ENCODE data around the gene SETD3. TPM values are rescaled to one million over a fixed set of nuclear protein-coding genes. Genes with fewer than 3 reads are reported as not detected.

Gene SETD3
- total RNA-seq, 2 donors from 2014 or later, result 34.6 to 39.4 TPM

- H3K27ac ChIP-seq, result no peak overlapping the region
- H3K27me3 ChIP-seq, result no peaks in the 10 kb centered on the region
- no peaks in the 10 kb centered on the region for H3K4me1 ChIP-seq
- DNase-seq (no peak), ATAC-seq (no peak)
- H3K36me3 ChIP-seq (replicated peaks in 1 of 2; ENCODE audit: insufficient read depth in 1 of 2, low read depth in 2 of 2), result peaks cover 0 to 12% of the 10 kb centered on the region in 2 donors
- no peak overlapping the region for H3K4me3 ChIP-seq
- TF ChIP-seq CTCF (IDR thresholded peaks at IDR 0.05) (no peak), POLR2A (IDR thresholded peaks at IDR 0.05) (no peak)
- intact Hi-C loops (cut with DNase I), result no loop called here
- WGBS, 2 donors, result 91 to 93% methylated on average over 3 of the region's 3 CpGs
- no peaks in the 10 kb centered on the region for H3K9me3 ChIP-seq
Observed at GRCh38 chr14:99460793-99461192, 19.9 kb downstream of the SETD3 start.

- DNase-seq, result no peak
- Histone ChIP-seq H3K27me3 (no peaks in the 10 kb centered on the region), H3K4me3 (no peak overlapping the region), H3K27ac (no peak overlapping the region), H3K4me1 (no peaks in the 10 kb centered on the region), H3K9me3 (no peaks in the 10 kb centered on the region), H3K36me3 (replicated peaks in 1 of 2; ENCODE audit: insufficient read depth in 1 of 2, low read depth in 2 of 2) (peaks cover 0 to 9% of the 10 kb centered on the region in 2 donors)
- intact Hi-C loops (cut with DNase I), result no loop called here
- 85 to 86% methylated on average over 5 of the region's 5 CpGs for WGBS, 2 donors
- TF ChIP-seq POLR2A (IDR thresholded peaks at IDR 0.05) (no peak), CTCF (IDR thresholded peaks at IDR 0.05) (no peak)
- no peak for ATAC-seq
Observed at GRCh38 chr14:99459481-99460100, 21.1 kb downstream of the SETD3 start.

GRCh38 chr14:99454246-99454645, 26.4 kb downstream of the SETD3 start:
- no peak overlapping the region for H3K4me3 ChIP-seq
- H3K27ac ChIP-seq, result no peak overlapping the region
- TF ChIP-seq POLR2A (IDR thresholded peaks at IDR 0.05), result no peak
- TF ChIP-seq CTCF (IDR thresholded peaks at IDR 0.05), result no peak
- H3K36me3 ChIP-seq (replicated peaks in 1 of 2; ENCODE audit: insufficient read depth in 1 of 2, low read depth in 2 of 2), result peaks cover 0 to 9% of the 10 kb centered on the region in 2 donors
- 67 to 85% methylated on average over 3 of the region's 3 CpGs for WGBS, 2 donors
- no peaks in the 10 kb centered on the region for H3K4me1 ChIP-seq
- DNase-seq (no peak), ATAC-seq (no peak)
- intact Hi-C loops (cut with DNase I), result no loop called here
- H3K27me3 ChIP-seq, result no peaks in the 10 kb centered on the region
- H3K9me3 ChIP-seq, result no peaks in the 10 kb centered on the region

- H3K4me3 ChIP-seq, result no peak overlapping the region
- no peak for ATAC-seq
- no peaks in the 10 kb centered on the region for H3K9me3 ChIP-seq
- no peak overlapping the region for H3K27ac ChIP-seq
- intact Hi-C loops (cut with DNase I), result no loop called here
- TF ChIP-seq POLR2A (IDR thresholded peaks at IDR 0.05), result no peak
- no peak for TF ChIP-seq CTCF (IDR thresholded peaks at IDR 0.05)
- H3K27me3 ChIP-seq, result no peaks in the 10 kb centered on the region
- DNase-seq, result no peak
- no peaks in the 10 kb centered on the region for H3K4me1 ChIP-seq
- 84 to 86% methylated on average over 4 of the region's 4 CpGs for WGBS, 2 donors
- H3K36me3 ChIP-seq (replicated peaks in 1 of 2; ENCODE audit: insufficient read depth in 1 of 2, low read depth in 2 of 2), result peaks cover 0 to 11% of the 10 kb centered on the region in 2 donors
Observed at GRCh38 chr14:99452968-99453367, 27.7 kb downstream of the SETD3 start.

GRCh38 chr14:99451234-99451633, 29.4 kb downstream of the SETD3 start:
- no peak for ATAC-seq
- Histone ChIP-seq H3K27ac (no peak overlapping the region), H3K9me3 (no peaks in the 10 kb centered on the region), H3K36me3 (replicated peaks in 1 of 2; ENCODE audit: insufficient read depth in 1 of 2, low read depth in 2 of 2) (peaks cover 0 to 11% of the 10 kb centered on the region in 2 donors), H3K27me3 (no peaks in the 10 kb centered on the region), H3K4me3 (no peak overlapping the region), H3K4me1 (peaks cover 4% of the 10 kb centered on the region)
- 96 to 97% methylated on average over 5 of the region's 5 CpGs for WGBS, 2 donors
- intact Hi-C loops (cut with DNase I), result no loop called here
- TF ChIP-seq CTCF (IDR thresholded peaks at IDR 0.05), result no peak
- no peak for TF ChIP-seq POLR2A (IDR thresholded peaks at IDR 0.05)
- no peak for DNase-seq
